SJSA1 (cell line): ENCODE data around the gene ACOT13. TPM values are rescaled to one million over a fixed set of nuclear protein-coding genes. Genes with fewer than 3 reads are reported as not detected.
A peak's percentile ranks its signal among the peaks of the same experiment; 100 is the strongest.
"Not testable (repeated sequence)": the region's sequence is repeated elsewhere in the genome, so short reads cannot be mapped to it uniquely, and the experiment has no call there.

Experiments
- DNase-seq, 2 experiments: peaks; one replicate each; pipeline ENCODE4 v3.0.0-alpha.2; 2015 to 2020; ENCODE audit warnings: low spot score in 2 of 2, low read depth in 1 of 2
- H3K27ac ChIP-seq: fragments of 250-450 bp; sonication (Bioruptor Pico); 2 replicates; pipeline ENCODE4 v1.5.1; 2020; ENCODE audit warnings: mild to moderate bottlenecking, moderate library complexity
- H3K27me3 ChIP-seq: fragments of 250-450 bp; sonication (Bioruptor Pico); replicated peaks from 2 replicates; pipeline ENCODE4 v1.5.1; 2020; ENCODE audit warnings: mild to moderate bottlenecking, moderate library complexity
- H3K36me3 ChIP-seq: fragments of 250-450 bp; sonication (Bioruptor Pico); 2 replicates; pipeline ENCODE4 v1.5.1; 2020; ENCODE audit warnings: mild to moderate bottlenecking
- H3K4me1 ChIP-seq: fragments of 250-450 bp; sonication (Bioruptor Pico); replicated peaks from 2 replicates; pipeline ENCODE4 v1.6.1; 2021; ENCODE audit warnings: mild to moderate bottlenecking
- H3K4me3 ChIP-seq: fragments of 250-450 bp; sonication (Bioruptor Pico); 2 replicates; pipeline ENCODE4 v1.5.1; 2020; ENCODE audit warnings: mild to moderate bottlenecking
- H3K9me3 ChIP-seq: fragments of 250-450 bp; sonication (Bioruptor Pico); replicated peaks from 2 replicates; pipeline ENCODE4 v1.5.1; 2020; ENCODE audit warnings: mild to moderate bottlenecking
- total RNA-seq: library from RNA; depleted of rRNA; stranded (reverse); fragments of >200 nt; shearing (Covaris generic); gene quantifications from 2 replicates; pipeline ENCODE4 v1.2.3, GENCODE V29; 2014

Gene ACOT13
- total RNA-seq, 1 experiment from 2014 or later: 10.6 TPM

GRCh38 chr6:24690593-24690992 lies 23.7 kb downstream of the ACOT13 start:
- Histone ChIP-seq H3K9me3 (no peaks in the 10 kb centered on the region), H3K27me3 (no peaks in the 10 kb centered on the region), H3K4me1 (no peaks in the 10 kb centered on the region), H3K4me3 (no peak overlapping the region), H3K36me3 (no peaks in the 10 kb centered on the region), H3K27ac (no peak overlapping the region)
- no peak for DNase-seq

GRCh38 chr6:24691550-24691949 lies 24.7 kb downstream of the ACOT13 start:
- H3K9me3 ChIP-seq: no peaks in the 10 kb centered on the region
- no peak for DNase-seq
- no peak overlapping the region for H3K27ac ChIP-seq
- no peaks in the 10 kb centered on the region for H3K27me3 ChIP-seq
- H3K36me3 ChIP-seq: no peaks in the 10 kb centered on the region
- no peaks in the 10 kb centered on the region for H3K4me1 ChIP-seq
- no peak overlapping the region for H3K4me3 ChIP-seq

GRCh38 chr6:24692003-24692402 lies 25.1 kb downstream of the ACOT13 start:
- Histone ChIP-seq H3K36me3 (no peaks in the 10 kb centered on the region), H3K4me1 (no peaks in the 10 kb centered on the region), H3K9me3 (no peaks in the 10 kb centered on the region), H3K27ac (no peak overlapping the region), H3K27me3 (no peaks in the 10 kb centered on the region), H3K4me3 (no peak overlapping the region)
- DNase-seq: no peak

- Histone ChIP-seq H3K27me3 (no peaks in the 10 kb centered on the region), H3K4me1 (no peaks in the 10 kb centered on the region), H3K9me3 (no peaks in the 10 kb centered on the region), H3K27ac (no peak overlapping the region), H3K4me3 (no peak overlapping the region), H3K36me3 (no peaks in the 10 kb centered on the region)
- DNase-seq: no peak
Measured at GRCh38 chr6:24692415-24692814, 25.5 kb downstream of the ACOT13 start.

GRCh38 chr6:24692848-24693592 lies 26.1 kb downstream of the ACOT13 start:
- Histone ChIP-seq H3K4me3 (no peak overlapping the region), H3K9me3 (no peaks in the 10 kb centered on the region), H3K4me1 (no peaks in the 10 kb centered on the region), H3K27ac (no peak overlapping the region), H3K27me3 (no peaks in the 10 kb centered on the region), H3K36me3 (no peaks in the 10 kb centered on the region)
- no peak for DNase-seq

- no peaks in the 10 kb centered on the region for H3K9me3 ChIP-seq
- H3K27me3 ChIP-seq: no peaks in the 10 kb centered on the region
- no peaks in the 10 kb centered on the region for H3K36me3 ChIP-seq
- no peak overlapping the region for H3K4me3 ChIP-seq
- H3K4me1 ChIP-seq: no peaks in the 10 kb centered on the region
- no peak for DNase-seq
- no peak overlapping the region for H3K27ac ChIP-seq
Measured at GRCh38 chr6:24694198-24694597, 27.3 kb downstream of the ACOT13 start.

GRCh38 chr6:24695635-24696034 lies 28.8 kb downstream of the ACOT13 start:
- not testable (repeated sequence) for H3K9me3 ChIP-seq, H3K4me3 ChIP-seq, H3K27me3 ChIP-seq, H3K36me3 ChIP-seq, H3K27ac ChIP-seq, H3K4me1 ChIP-seq
- peak in 1 of 2 experiments; percentile 23 for DNase-seq

- H3K27ac ChIP-seq: no peak overlapping the region
- H3K9me3 ChIP-seq: no peaks in the 10 kb centered on the region
- no peaks in the 10 kb centered on the region for H3K27me3 ChIP-seq
- H3K4me3 ChIP-seq: no peak overlapping the region
- no peak for DNase-seq
- no peaks in the 10 kb centered on the region for H3K36me3 ChIP-seq
- no peaks in the 10 kb centered on the region for H3K4me1 ChIP-seq
Measured at GRCh38 chr6:24696097-24696496, 29.2 kb downstream of the ACOT13 start.

GRCh38 chr6:24699521-24700359 lies 32.9 kb downstream of the ACOT13 start:
- Histone ChIP-seq H3K4me1 (no peaks in the 10 kb centered on the region), H3K4me3 (no peak overlapping the region), H3K27ac (no peak overlapping the region), H3K9me3 (no peaks in the 10 kb centered on the region), H3K36me3 (peaks cover 31% of the 10 kb centered on the region), H3K27me3 (no peaks in the 10 kb centered on the region)
- no peak for DNase-seq

GRCh38 chr6:24702720-24703282 lies 35.9 kb downstream of the ACOT13 start:
- H3K4me1 ChIP-seq: no peaks in the 10 kb centered on the region
- peaks cover 62% of the 10 kb centered on the region for H3K36me3 ChIP-seq
- no peaks in the 10 kb centered on the region for H3K9me3 ChIP-seq
- no peaks in the 10 kb centered on the region for H3K27me3 ChIP-seq
- H3K27ac ChIP-seq: no peak overlapping the region
- no peak overlapping the region for H3K4me3 ChIP-seq
- no peak for DNase-seq

GRCh38 chr6:24704468-24704867 lies 37.6 kb downstream of the ACOT13 start:
- Histone ChIP-seq H3K27ac (no peak overlapping the region), H3K4me3 (no peak overlapping the region), H3K36me3 (peaks cover 78% of the 10 kb centered on the region), H3K27me3 (no peaks in the 10 kb centered on the region), H3K4me1 (no peaks in the 10 kb centered on the region), H3K9me3 (no peaks in the 10 kb centered on the region)
- DNase-seq: no peak

GRCh38 chr6:24708612-24709011 lies 41.7 kb downstream of the ACOT13 start:
- no peaks in the 10 kb centered on the region for H3K27me3 ChIP-seq
- peaks cover 100% of the 10 kb centered on the region for H3K36me3 ChIP-seq
- H3K9me3 ChIP-seq: no peaks in the 10 kb centered on the region
- no peak for DNase-seq
- no peaks in the 10 kb centered on the region for H3K4me1 ChIP-seq
- no peak overlapping the region for H3K4me3 ChIP-seq
- no peak overlapping the region for H3K27ac ChIP-seq

- Histone ChIP-seq H3K27ac (no peak overlapping the region), H3K36me3 (peaks cover 100% of the 10 kb centered on the region), H3K9me3 (no peaks in the 10 kb centered on the region), H3K4me3 (no peak overlapping the region), H3K4me1 (no peaks in the 10 kb centered on the region), H3K27me3 (no peaks in the 10 kb centered on the region)
- DNase-seq: no peak
Measured at GRCh38 chr6:24709014-24709711, 42.3 kb downstream of the ACOT13 start.
